ENCODE measurements around the gene SHROOM3. TPM values are rescaled to one million over a fixed set of nuclear protein-coding genes. Genes with fewer than 3 reads are reported as not detected.

Gene SHROOM3
- total RNA-seq, 2 donors from 2014 or later = 18.1 to 21.8 TPM

DNA sequence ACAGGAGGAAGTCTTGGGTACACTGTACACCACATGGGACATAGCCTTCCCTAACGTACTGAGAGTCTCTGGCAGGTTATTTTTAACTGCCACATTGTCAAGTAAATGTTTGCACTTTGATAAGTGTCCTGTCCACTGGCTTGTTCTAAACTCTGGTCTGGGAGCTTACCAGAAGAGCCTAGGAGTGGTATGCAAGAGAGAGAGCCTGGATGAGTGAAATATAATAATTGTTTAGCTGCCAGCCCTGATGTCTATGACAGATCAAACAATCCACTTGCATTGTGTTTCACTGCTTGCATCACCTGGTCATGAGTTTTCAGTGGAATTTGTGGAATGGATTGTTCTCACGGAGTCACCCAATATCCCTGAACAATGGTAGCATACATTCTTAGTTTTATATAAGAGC is 91.6 kb downstream of the SHROOM3 start:
- 40 to 78% methylated on average over 1 to 2 of the region's 2 CpGs for WGBS, 2 experiments (ENCODE audit: insufficient coverage in 1 of 2, insufficient read length in 1 of 2)
- H3K27me3 Mint-ChIP-seq (ENCODE audit: insufficient read depth) = peaks cover 3% of the 10 kb centered on the region
- H3K4me3 Mint-ChIP-seq = no peak overlapping the region
- no peaks in the 10 kb centered on the region for H3K9me3 Mint-ChIP-seq
- no peaks in the 10 kb centered on the region for H3K36me3 ChIP-seq (ENCODE audit: control insufficient read depth, insufficient read depth, low read length)
- no peak for DNase-seq
- H3K9ac ChIP-seq (ENCODE audit: extremely low read depth, low read length, poor library complexity, severe bottlenecking) = no peak overlapping the region
- no peak for TF ChIP-seq CTCF (conservative IDR thresholded peaks at IDR 0.05)
- no peaks in the 10 kb centered on the region for H3K9me3 ChIP-seq (ENCODE audit: control insufficient read depth, low read length)
- no peak overlapping the region for H3K4me3 ChIP-seq (ENCODE audit: low read length)
- H3K27me3 ChIP-seq (ENCODE audit: control insufficient read depth, insufficient read depth, low read length, poor library complexity, severe bottlenecking) = no peaks in the 10 kb centered on the region
- H3K27ac Mint-ChIP-seq = no peak overlapping the region
- H3K4me1 ChIP-seq (ENCODE audit: control insufficient read depth, insufficient read depth, low read length) = no peaks in the 10 kb centered on the region
- no peak overlapping the region for H3K27ac ChIP-seq (ENCODE audit: low read depth, low read length)
- no peaks in the 10 kb centered on the region for H3K36me3 Mint-ChIP-seq (ENCODE audit: low read depth)
- peaks cover 7% of the 10 kb centered on the region for H3K4me1 Mint-ChIP-seq

- 83 to 92% methylated on average over 2 to 5 of the region's 5 CpGs for whole genome bisulfite sequencing, 2 experiments (ENCODE audit: insufficient coverage in 1 of 2, insufficient read length in 1 of 2)
- Histone ChIP-seq H3K36me3 (ENCODE audit: control insufficient read depth, insufficient read depth, low read length) (no peaks in the 10 kb centered on the region), H3K27ac (ENCODE audit: low read depth, low read length) (no peak overlapping the region), H3K4me1 (ENCODE audit: control insufficient read depth, insufficient read depth, low read length) (no peaks in the 10 kb centered on the region), H3K9ac (ENCODE audit: extremely low read depth, low read length, poor library complexity, severe bottlenecking) (no peak overlapping the region), H3K4me3 (ENCODE audit: low read length) (no peak overlapping the region), H3K9me3 (ENCODE audit: control insufficient read depth, low read length) (no peaks in the 10 kb centered on the region), H3K27me3 (ENCODE audit: control insufficient read depth, insufficient read depth, low read length, poor library complexity, severe bottlenecking) (no peaks in the 10 kb centered on the region)
- DNase-seq = no peak
- H3K9me3 Mint-ChIP-seq = no peaks in the 10 kb centered on the region
- no peak overlapping the region for H3K4me3 Mint-ChIP-seq
- peaks cover 7% of the 10 kb centered on the region for H3K4me1 Mint-ChIP-seq
- TF ChIP-seq CTCF (conservative IDR thresholded peaks at IDR 0.05) = no peak
- peaks cover 3% of the 10 kb centered on the region for H3K27me3 Mint-ChIP-seq (ENCODE audit: insufficient read depth)
- H3K27ac Mint-ChIP-seq = no peak overlapping the region
- no peaks in the 10 kb centered on the region for H3K36me3 Mint-ChIP-seq (ENCODE audit: low read depth)
Measured at GRCh38 chr4:76527666-76528065, 92.6 kb downstream of the SHROOM3 start.

- no peaks in the 10 kb centered on the region for H3K9me3 Mint-ChIP-seq
- TF ChIP-seq CTCF (conservative IDR thresholded peaks at IDR 0.05) = no peak
- 91% methylated on average over 1 of the region's 2 CpGs; no CpG with 5 or more reads in 1 of the 2 experiments for WGBS, 2 experiments (ENCODE audit: insufficient coverage in 1 of 2, insufficient read length in 1 of 2)
- no peak overlapping the region for H3K9ac ChIP-seq (ENCODE audit: extremely low read depth, low read length, poor library complexity, severe bottlenecking)
- no peak overlapping the region for H3K4me3 ChIP-seq (ENCODE audit: low read length)
- H3K27ac Mint-ChIP-seq = no peak overlapping the region
- no peak overlapping the region for H3K27ac ChIP-seq (ENCODE audit: low read depth, low read length)
- no peaks in the 10 kb centered on the region for H3K36me3 Mint-ChIP-seq (ENCODE audit: low read depth)
- H3K9me3 ChIP-seq (ENCODE audit: control insufficient read depth, low read length) = no peaks in the 10 kb centered on the region
- no peaks in the 10 kb centered on the region for H3K27me3 Mint-ChIP-seq (ENCODE audit: insufficient read depth)
- peaks cover 6% of the 10 kb centered on the region for H3K4me1 ChIP-seq (ENCODE audit: control insufficient read depth, insufficient read depth, low read length)
- H3K4me3 Mint-ChIP-seq = no peak overlapping the region
- H3K36me3 ChIP-seq (ENCODE audit: control insufficient read depth, insufficient read depth, low read length) = no peaks in the 10 kb centered on the region
- DNase-seq = no peak
- peaks cover 13% of the 10 kb centered on the region for H3K4me1 Mint-ChIP-seq
- H3K27me3 ChIP-seq (ENCODE audit: control insufficient read depth, insufficient read depth, low read length, poor library complexity, severe bottlenecking) = no peaks in the 10 kb centered on the region
Measured at GRCh38 chr4:76531597-76531996, 96.6 kb downstream of the SHROOM3 start.

Measured in endodermal cell (in vitro differentiated cells).